Mesothelial cell of epicardium (in vitro differentiated cells): ENCODE measurements around the gene DCAF6. TPM values are rescaled to one million over a fixed set of nuclear protein-coding genes. Genes with fewer than 3 reads are reported as not detected.

Experiments
- DNase-seq, 2 experiments: peaks; one replicate each; pipeline ENCODE4 v3.0.0; 2021; ENCODE audit warnings: low spot score in 2 of 2; ENCODE audit not compliant: unreplicated experiment in 2 of 2
- H3K27ac Mint-ChIP-seq: 2 replicates; pipeline ENCODE4 v1.8.0; 2021; ENCODE audit warnings: mixed read lengths
- H3K27me3 Mint-ChIP-seq: 2 replicates; pipeline ENCODE4 v1.8.0; 2021; ENCODE audit warnings: low read depth, mixed read lengths
- H3K36me3 Mint-ChIP-seq: 2 replicates; pipeline ENCODE4 v1.8.0; 2021; ENCODE audit warnings: mixed read lengths
- H3K4me1 Mint-ChIP-seq: 2 replicates; pipeline ENCODE4 v1.8.0; 2021; ENCODE audit warnings: mixed read lengths
- H3K4me3 Mint-ChIP-seq: 2 replicates; pipeline ENCODE4 v1.8.0; 2021; ENCODE audit warnings: mild to moderate bottlenecking, moderate library complexity, mixed read lengths
- H3K9me3 Mint-ChIP-seq: 2 replicates; pipeline ENCODE4 v1.8.0; 2021; ENCODE audit warnings: mixed read lengths
- total RNA-seq: library from RNA; stranded (reverse); gene quantifications from 3 replicates; pipeline ENCODE4 v1.2.1, GENCODE V29; 2021
- TF ChIP-seq, protein P1 (sequence below): fragments of 200-600 bp; sonication (generic); IDR thresholded peaks from one replicate; pipeline ENCODE4 v1.5.0; 2021; ENCODE audit warnings: antibody characterized with exemption; ENCODE audit not compliant: unreplicated experiment

DCAF6 gene
- total RNA-seq, 1 donor from 2014 or later: 34.0 TPM

DNA sequence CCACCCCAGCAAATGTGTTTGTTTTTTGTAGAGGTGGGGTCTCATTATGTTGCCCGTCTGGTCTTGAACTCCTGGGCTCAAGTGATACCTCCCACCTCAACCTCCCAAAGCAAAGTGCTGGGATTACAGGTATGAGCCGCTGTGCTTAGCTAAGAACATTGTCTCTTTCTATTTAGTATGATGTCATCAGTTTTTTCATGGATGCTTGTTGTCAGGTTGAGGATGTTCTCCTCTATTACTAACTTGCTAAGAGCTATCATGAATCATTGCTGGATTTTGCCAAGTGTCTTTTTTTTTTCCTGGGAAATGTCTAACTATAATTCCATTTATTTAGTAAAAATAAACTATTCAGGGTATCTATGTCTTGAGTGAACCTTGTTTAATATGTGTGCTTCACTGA is 19.4 kb downstream of the DCAF6 start:
- no peak for DNase-seq
- no peak overlapping the region for H3K27ac Mint-ChIP-seq
- no peaks in the 10 kb centered on the region for H3K27me3 Mint-ChIP-seq
- H3K4me3 Mint-ChIP-seq: no peak overlapping the region
- peaks cover 15% of the 10 kb centered on the region for H3K9me3 Mint-ChIP-seq
- peaks cover 61% of the 10 kb centered on the region for H3K36me3 Mint-ChIP-seq
- TF ChIP-seq, protein P1, sequence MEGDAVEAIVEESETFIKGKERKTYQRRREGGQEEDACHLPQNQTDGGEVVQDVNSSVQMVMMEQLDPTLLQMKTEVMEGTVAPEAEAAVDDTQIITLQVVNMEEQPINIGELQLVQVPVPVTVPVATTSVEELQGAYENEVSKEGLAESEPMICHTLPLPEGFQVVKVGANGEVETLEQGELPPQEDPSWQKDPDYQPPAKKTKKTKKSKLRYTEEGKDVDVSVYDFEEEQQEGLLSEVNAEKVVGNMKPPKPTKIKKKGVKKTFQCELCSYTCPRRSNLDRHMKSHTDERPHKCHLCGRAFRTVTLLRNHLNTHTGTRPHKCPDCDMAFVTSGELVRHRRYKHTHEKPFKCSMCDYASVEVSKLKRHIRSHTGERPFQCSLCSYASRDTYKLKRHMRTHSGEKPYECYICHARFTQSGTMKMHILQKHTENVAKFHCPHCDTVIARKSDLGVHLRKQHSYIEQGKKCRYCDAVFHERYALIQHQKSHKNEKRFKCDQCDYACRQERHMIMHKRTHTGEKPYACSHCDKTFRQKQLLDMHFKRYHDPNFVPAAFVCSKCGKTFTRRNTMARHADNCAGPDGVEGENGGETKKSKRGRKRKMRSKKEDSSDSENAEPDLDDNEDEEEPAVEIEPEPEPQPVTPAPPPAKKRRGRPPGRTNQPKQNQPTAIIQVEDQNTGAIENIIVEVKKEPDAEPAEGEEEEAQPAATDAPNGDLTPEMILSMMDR: no peak
- H3K4me1 Mint-ChIP-seq: no peaks in the 10 kb centered on the region

DNA sequence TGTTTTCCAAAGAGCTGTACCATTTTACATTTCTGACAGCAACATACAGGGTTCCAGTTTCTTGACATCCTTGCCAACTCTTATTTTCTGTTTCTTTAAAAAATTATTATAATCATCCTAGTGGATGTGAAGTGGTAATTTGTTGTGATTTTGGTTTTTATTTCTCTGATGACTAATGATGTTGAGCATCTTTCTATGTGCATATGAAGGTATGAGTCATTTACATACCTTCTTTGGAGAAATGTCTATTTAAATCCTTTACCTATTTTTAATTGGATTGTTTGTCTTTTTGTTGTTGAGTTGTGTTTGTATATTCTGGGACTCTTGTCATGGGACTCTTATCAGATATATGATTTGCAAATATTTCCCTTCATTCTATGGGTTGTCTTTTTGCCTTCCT is 21.2 kb downstream of the DCAF6 start:
- TF ChIP-seq, protein P1: no peak
- Mint-ChIP-seq H3K4me1 (no peaks in the 10 kb centered on the region), H3K9me3 (peaks cover 19% of the 10 kb centered on the region), H3K36me3 (peaks cover 64% of the 10 kb centered on the region), H3K27ac (no peak overlapping the region), H3K27me3 (no peaks in the 10 kb centered on the region), H3K4me3 (no peak overlapping the region)
- no peak for DNase-seq

DNA sequence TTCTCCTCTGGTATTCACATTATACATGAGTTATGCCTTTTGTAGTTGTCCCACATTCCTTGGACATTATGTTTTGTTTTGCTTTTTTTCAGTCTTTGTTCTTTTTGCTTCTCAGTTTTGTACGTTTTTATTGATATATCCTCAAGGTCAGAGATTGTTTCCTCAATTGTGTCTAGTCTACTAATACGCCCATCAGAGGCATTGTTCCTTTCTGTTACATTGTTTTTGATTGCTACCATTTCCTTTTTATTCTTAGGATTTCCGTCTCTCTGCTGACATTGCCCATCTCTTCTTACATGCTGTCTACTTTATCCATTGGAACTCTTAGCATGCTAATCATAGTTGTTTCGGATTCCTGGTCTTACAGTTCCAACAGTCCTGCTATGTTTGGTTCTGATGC is 28.2 kb downstream of the DCAF6 start:
- peaks cover 46% of the 10 kb centered on the region for H3K36me3 Mint-ChIP-seq
- TF ChIP-seq, protein P1: no peak
- H3K9me3 Mint-ChIP-seq: peaks cover 17% of the 10 kb centered on the region
- H3K27ac Mint-ChIP-seq: no peak overlapping the region
- no peak overlapping the region for H3K4me3 Mint-ChIP-seq
- no peaks in the 10 kb centered on the region for H3K27me3 Mint-ChIP-seq
- no peaks in the 10 kb centered on the region for H3K4me1 Mint-ChIP-seq
- no peak for DNase-seq

DNA sequence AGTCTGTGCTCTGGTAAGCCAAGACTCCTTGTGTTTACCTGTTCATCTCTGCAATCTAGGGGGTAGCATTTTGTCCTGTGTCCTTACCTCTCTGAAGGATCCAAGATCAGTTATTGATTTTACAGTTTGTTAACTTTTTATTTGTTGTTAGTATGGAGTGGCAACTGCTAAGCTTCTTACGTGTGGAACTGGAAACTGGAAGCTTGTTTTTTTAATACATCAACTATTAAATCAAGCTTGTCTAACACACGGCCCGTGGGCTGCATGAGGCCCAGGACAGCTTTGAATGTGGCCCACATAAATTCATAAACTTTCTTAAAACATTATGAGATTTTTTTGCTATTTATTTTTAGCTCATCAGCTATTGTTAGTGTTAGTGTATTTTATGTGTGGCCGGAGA is 29.6 kb downstream of the DCAF6 start:
- no peak for DNase-seq
- H3K9me3 Mint-ChIP-seq: peaks cover 17% of the 10 kb centered on the region
- H3K36me3 Mint-ChIP-seq: peaks cover 38% of the 10 kb centered on the region
- TF ChIP-seq, protein P1: no peak
- H3K4me3 Mint-ChIP-seq: no peak overlapping the region
- no peaks in the 10 kb centered on the region for H3K4me1 Mint-ChIP-seq
- no peaks in the 10 kb centered on the region for H3K27me3 Mint-ChIP-seq
- no peak overlapping the region for H3K27ac Mint-ChIP-seq

DNA sequence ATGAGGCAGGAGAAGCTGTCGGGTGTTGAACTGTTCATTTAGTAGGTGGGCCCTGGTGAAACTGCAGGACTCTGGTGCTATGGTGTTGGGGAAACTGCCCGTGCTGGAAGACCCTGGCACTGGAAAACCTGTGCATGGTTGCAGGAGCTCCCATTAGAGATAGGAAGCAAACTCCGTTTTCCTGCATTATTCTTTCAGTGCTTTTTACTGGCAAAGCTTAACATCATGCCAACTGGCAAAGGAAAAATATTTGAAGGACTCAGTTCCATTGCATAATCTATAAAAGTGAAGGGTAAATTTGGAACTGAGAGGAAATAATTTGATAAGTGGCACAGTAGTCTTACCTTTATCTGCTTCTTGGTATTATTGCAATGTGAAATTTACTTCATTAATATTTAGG is 32.1 kb downstream of the DCAF6 start:
- no peak overlapping the region for H3K4me3 Mint-ChIP-seq
- no peak for DNase-seq
- no peaks in the 10 kb centered on the region for H3K27me3 Mint-ChIP-seq
- no peaks in the 10 kb centered on the region for H3K4me1 Mint-ChIP-seq
- peaks cover 13% of the 10 kb centered on the region for H3K9me3 Mint-ChIP-seq
- no peak overlapping the region for H3K27ac Mint-ChIP-seq
- TF ChIP-seq, protein P1: no peak
- H3K36me3 Mint-ChIP-seq: peaks cover 31% of the 10 kb centered on the region

DNA sequence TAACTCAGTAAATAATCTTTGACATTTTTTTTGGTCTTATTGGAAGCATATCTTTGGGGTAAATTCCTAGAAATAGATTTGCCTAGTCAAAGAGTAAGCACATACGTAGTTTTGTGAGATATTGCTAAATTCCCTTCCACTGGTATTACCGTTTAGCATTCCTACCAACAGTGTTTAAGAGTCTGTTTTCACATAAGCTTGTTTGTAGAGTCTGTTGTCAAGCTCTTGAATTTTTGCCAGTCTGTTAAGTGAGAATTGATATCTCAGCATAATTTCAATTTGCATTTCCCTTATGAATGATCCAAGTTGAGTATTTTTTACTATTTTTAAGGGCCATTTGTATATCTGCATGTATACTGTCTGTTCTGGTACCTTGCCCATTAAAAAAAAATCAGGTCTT is 37.3 kb downstream of the DCAF6 start:
- H3K27ac Mint-ChIP-seq: no peak overlapping the region
- H3K9me3 Mint-ChIP-seq: peaks cover 13% of the 10 kb centered on the region
- H3K4me1 Mint-ChIP-seq: no peaks in the 10 kb centered on the region
- H3K27me3 Mint-ChIP-seq: no peaks in the 10 kb centered on the region
- H3K36me3 Mint-ChIP-seq: peaks cover 28% of the 10 kb centered on the region
- no peak for DNase-seq
- H3K4me3 Mint-ChIP-seq: no peak overlapping the region
- TF ChIP-seq, protein P1: no peak
